ENCODE results near the gene RIMBP2.

Gene RIMBP2

GRCh38 chr12:130562716-130563115 is 153.4 kb downstream of the RIMBP2 start:
- no peak for DNase-seq

DNA sequence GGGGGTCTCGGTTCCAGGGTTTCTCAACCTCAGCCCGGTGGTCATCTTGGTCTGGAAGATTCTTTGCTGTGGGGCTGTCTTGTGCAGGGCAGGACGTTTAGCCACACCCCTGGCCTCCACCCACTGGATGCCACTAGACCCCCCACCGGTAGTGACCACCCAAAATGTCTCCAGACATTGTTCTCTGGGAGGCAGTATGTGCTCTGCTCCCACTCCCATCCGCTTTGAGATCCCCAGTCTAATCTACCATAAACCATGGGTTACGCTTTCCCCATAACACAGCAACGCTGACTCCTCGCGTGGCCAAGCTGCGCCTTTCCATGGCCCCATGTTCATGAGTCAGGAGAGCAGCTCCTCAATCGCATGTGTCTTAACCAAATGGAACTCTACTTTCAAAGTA is 155.8 kb downstream of the RIMBP2 start:
- DNase-seq: no peak

GRCh38 chr12:130559806-130560205 is 156.3 kb downstream of the RIMBP2 start:
- no peak for DNase-seq

DNA sequence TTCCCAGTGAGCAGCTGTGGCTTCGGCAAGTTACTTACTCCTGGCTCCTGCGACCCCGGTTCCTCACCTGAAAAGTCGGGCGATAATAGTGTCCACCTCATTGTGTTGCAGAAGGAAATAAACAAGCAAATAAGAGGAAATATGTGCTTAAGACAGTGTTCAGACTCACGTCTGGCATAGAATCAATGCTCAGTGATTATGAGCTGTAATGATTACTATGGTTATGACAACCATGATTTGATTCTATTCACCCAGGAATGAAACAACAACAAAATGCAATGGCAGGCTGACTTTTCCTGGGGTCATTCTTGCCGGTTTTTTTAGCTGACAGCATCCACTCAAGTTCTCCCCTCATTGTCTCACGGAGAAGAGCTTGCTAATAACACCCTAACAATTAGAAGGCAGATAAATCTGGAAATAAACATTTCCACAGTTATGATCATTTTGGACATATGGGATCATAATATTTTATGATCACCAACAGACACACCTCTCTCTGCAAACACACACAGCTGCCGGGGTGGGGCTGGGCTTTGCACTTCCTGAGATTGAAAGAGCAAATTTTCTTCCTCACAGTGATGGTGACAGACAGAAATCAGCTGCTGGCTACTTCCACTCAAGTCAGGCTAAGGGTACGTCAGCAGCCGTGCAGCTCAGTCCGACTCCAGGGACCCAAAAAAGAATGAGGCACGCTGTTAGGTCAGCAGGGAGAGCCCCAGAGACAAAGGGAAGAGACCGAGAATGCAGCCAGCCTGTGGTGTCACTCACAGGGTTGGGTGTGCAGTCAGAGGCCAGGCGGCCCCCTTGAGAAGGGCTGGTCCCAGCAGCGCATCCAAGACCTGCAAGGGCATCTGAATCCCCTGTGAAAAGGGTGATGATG is 158.0 kb downstream of the RIMBP2 start:
- no peak for DNase-seq

DNA sequence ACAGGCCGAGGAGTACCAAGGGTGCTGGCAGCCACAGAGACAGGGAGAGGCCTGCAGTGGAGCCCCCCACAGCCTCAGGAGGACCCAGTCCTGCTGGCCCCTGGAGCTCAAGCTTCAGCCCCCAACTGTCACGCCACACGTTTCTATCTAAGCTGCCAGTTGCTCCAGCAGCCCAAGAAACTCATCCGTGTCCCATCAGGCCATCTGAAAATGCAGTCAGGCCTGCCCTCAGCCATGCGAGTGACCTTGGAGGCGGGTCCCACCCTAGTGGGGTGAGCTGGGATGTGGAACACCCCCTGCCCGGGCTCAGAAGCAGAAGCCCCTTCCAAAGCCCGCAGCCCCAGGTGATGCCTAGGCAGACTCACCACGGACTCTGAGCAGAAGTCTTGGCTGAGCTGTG is 158.9 kb downstream of the RIMBP2 start:
- no peak for DNase-seq

DNA sequence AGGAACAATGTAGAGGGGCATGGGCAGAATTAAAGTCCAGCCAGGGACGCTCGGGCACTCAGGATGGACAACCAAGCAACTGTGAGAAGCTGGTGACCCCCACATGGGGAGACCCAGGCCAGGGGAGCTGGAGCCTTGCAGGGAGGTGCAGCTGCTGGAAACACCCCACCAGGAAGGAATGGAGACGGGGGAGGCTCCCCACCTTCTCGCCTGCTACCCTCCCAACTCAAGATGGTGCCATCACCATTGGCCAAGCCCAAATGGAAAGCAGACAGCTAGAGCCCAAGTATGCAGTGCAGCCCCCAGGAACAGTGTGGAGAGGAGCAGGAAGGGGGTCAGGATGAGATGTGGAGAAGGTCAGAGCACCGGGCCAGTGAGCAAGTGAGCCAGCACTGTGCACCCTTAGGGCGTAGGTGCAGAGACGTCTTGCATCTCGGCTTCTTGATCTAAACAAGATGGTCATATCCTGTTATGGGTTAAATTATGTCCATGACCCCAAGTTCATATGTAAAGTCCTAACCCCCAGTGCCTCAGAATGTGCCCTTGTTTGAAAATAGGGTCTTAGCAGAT is 159.5 kb downstream of the RIMBP2 start:
- DNase-seq: no peak

DNA sequence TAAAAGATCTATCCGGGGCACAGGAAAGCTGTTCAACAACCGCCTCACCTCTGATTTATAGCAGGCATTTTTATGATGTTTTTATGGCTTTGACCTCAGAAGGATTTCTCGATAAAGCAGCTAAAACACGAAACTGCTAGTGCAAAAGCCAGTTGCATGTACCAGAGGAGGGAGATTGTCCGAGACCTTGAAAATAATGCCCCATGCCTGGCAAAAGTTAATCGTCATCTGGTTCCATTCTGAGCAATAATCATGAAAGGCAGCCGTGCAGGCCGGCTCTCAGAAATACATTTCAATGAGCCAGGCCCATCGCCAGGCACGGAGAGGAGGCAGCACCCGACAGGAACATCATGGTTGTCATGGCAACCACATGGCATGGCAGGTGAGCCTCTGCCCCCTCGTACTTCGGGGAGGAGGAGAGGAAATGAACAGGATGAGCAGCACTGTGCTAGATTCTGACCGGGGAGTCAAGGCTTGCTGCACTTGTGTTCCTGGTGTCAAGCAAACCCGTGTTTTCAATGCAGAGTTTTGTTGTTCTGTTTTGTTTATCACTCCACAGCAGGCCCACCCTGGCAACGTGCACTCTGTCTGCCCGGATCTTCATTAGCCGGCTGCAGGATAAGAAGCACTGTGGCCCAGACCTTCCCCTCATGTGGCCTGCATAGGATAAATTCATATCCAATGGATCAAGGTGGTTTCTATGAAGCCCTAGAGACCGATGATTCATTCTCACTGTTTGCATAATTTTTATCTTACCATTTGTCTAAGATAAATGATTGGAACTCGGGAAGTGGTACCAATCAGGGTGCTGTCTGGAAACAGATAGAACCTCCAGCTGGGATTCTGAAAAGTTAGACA is 160.2 kb downstream of the RIMBP2 start:
- DNase-seq: peak; percentile 83

DNA sequence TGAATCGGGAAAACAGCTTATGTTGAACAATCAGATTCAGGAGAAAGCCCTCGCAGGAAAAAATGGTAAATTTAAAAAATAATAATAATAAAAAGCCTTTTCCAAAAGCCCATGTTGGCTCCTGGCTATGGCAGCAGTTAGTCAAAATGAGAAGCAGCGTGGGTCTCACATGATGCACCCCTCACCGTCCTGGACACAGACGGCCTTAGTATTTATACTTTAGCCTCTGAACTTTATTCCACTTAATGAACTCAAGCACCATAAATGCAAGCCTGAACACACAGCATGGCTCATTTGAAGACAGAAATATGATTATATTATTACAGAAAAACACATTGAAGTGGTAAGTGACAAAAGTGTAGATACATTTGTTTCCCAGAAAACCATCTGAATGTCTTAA is 160.9 kb downstream of the RIMBP2 start:
- DNase-seq: no peak

- DNase-seq: no peak
Observed at GRCh38 chr12:130552483-130552996, 163.6 kb downstream of the RIMBP2 start.

GRCh38 chr12:130549361-130549760 is 166.7 kb downstream of the RIMBP2 start:
- DNase-seq: no peak

- DNase-seq: no peak
Observed at GRCh38 chr12:130547480-130548155, 168.5 kb downstream of the RIMBP2 start.

- no peak for DNase-seq
Observed at GRCh38 chr12:130546494-130546893, 169.6 kb downstream of the RIMBP2 start.

DNA sequence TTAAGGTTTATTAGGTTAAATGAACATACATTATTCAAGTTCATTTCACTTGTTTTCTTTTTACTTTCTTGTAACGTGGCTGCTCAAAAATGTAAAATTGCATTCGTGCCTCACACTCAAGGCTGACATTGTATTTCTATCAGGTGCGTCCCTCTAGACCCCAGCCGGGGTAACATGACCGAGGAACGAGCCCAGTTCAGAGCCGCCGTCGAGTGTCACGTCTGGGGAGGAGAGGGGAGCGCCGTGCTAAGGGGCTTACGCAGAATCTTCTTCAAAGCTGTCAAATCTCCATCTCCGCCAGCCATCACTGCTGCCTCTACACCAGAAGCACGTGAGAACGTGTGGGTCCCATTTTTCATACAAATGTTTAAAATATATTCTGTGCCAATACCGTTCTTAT is 170.6 kb downstream of the RIMBP2 start:
- DNase-seq: no peak

DNA sequence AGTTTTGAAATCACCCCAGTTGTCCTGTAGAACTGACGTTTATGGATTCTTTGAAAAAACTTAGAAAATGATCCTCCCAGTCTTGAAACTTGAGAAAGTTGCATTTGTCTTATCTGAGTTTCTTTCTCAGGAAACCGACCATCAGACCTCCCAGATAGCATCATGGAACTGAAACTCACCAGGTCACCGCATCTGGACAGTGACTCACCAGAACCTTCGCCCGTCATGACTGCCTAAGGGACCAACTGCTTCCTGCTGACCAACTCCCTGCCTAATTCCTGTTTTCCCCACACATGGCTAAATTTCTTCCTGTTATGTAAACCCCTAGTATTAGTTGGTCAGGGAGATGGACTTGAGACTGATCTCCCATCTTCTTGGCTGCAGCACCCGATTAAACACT is 175.7 kb downstream of the RIMBP2 start:
- DNase-seq: no peak

DNA sequence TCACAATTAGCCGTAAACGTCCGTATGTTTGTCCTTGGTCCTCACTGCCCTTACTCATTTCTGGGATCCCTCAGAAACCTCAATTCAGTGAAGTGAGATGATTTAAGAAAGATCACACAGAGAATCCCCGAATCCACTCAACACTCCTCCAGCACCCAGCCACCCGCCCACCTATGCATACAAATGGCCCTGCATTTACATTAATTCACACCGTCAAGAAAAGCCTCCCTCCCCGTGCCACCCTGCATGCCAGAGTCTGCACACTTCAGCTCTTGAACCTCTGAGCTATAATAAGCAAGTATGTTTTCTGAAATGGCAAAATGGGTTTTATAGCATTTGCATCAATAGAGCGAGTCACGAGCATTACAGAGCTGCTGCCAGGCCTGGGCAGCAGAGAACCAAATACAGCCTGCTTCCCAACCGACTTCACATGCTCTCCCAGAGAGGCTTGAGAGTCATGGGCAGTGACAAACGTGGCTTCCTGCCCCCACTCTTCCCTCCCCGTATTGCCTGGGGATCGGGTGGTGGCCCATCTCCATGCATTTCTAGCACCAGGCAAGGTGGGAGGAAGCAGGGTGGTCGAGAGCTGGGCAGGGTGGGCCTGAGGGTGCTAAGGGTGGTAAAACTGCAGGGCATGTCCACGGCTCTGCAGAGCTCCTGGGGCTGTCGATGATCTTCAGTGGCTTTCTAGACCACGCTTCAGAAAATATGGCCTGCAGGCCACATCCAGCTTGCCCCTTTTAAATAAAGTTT is 177.6 kb downstream of the RIMBP2 start:
- no peak for DNase-seq

DNA sequence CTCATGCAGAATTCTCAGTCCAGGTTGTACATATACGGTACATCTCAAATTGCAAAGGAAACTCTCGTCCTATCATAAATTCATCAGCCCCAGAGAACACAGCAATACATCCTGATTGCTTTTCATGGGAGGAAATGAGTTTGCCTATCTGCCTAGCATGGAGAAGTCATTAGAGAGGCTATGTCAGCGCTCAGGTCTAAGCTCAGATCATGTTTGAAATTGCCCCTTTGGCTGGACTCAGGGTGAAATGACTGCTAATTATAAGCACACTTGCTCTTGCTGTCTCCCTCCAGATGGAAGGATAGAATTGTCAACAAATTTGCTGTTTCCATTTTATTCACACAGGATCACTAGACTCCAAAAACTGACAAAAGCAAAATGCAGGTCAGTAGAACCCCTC is 178.4 kb downstream of the RIMBP2 start:
- no peak for DNase-seq

DNA sequence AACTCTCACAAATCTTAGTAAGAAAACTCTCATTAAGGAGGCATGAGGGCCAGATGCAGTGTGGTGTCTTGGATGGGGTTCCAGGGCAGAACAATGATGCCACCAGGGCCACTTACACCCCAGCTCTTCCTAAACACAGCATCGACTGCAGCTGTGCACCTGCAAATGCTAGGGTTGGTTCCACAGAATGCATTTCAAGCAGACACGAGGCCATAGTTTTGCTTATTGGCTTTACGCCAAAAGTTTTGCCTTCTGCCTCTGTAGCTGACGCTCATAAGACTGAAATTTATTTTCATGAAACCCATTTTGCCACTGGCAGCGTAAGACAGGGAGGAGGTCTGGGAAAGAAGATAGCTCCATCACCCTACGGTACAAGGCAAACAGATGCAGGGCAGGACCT is 179.0 kb downstream of the RIMBP2 start:
- DNase-seq: peak; percentile 35

DNA sequence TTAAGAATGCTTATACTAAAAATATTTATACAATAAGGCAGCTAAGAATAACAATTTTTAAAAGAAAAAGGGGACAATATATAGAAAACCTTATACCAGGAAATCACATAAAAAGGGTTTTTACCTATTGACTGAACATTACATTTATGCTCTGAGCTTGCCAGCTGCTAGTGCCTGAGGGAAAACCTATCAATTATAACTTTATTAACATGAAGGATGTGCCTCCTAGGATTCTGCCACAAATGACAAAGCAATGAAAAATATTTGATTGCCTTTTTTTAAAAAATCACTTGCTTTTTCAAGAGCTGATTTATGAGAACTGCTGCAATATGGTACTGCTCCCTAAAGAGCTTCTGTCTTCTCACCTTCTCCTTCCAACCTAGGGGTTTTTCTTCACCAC is 185.7 kb downstream of the RIMBP2 start:
- DNase-seq: no peak

GRCh38 chr12:130529781-130530180 is 186.3 kb downstream of the RIMBP2 start:
- no peak for DNase-seq

- no peak for DNase-seq
Observed at GRCh38 chr12:130527239-130527638, 188.9 kb downstream of the RIMBP2 start.

GRCh38 chr12:130526813-130527212 is 189.3 kb downstream of the RIMBP2 start:
- DNase-seq: no peak

Measured in DMS79 treated with DMSO at 0.1 percent for 48 hours (cell line).